Vagina (tissue), 2 donors: ENCODE measurements around the gene NXT1. TPM values are rescaled to one million over a fixed set of nuclear protein-coding genes. Genes with fewer than 3 reads are reported as not detected.

Experiments
- DNase-seq, 2 donors: peaks; one replicate each; pipeline ENCODE4 v3.0.0-alpha.2; 2017; ENCODE audit errors: extremely low spot score in 2 of 2
- H3K27ac ChIP-seq: fragments of 200-600 bp; sonication (generic); one replicate; pipeline ENCODE4 v1.5.1; 2019
- H3K27me3 ChIP-seq: fragments of 200-600 bp; sonication (generic); one replicate; pipeline ENCODE4 v1.5.1; 2019
- H3K36me3 ChIP-seq, 2 donors: fragments of 200-600 bp; sonication (generic); one replicate each; pipeline ENCODE4 v1.5.1; 2017 to 2019
- H3K4me1 ChIP-seq: fragments of 200-600 bp; sonication (generic); one replicate; pipeline ENCODE4 v1.5.1; 2019
- H3K4me3 ChIP-seq, 2 donors: fragments of 200-600 bp; sonication (generic); 1 replicate in 1 of 2; 2 replicates in 1 of 2; pipeline ENCODE4 v1.5.1; 2016 to 2019
- H3K9me3 ChIP-seq: fragments of 200-600 bp; sonication (generic); one replicate; pipeline ENCODE4 v1.5.1; 2019
- POLR2A ChIP-seq, 2 donors: fragments of 450-650 bp; IDR thresholded peaks; one replicate each; pipeline ENCODE4 v1.6.1; 2017; ENCODE audit warnings: antibody characterized with exemption in 2 of 2, mild to moderate bottlenecking in 2 of 2, moderate library complexity in 2 of 2
- POLR2AphosphoS5 ChIP-seq, 2 donors: sonication (generic); formaldehyde crosslinking; IDR thresholded peaks; one replicate each; pipeline ENCODE4 v1.9.0; 2017; ENCODE audit warnings: antibody characterized with exemption in 2 of 2, mild to moderate bottlenecking in 2 of 2, low read depth in 1 of 2; ENCODE audit not compliant: insufficient read depth in 1 of 2
- intact Hi-C: fragments of 100-400 bp; cut with DNase I; formaldehyde crosslinking; loops from one replicate; pipeline ENCODE4 v1.15.1; 2023
- total RNA-seq: library from RNA; depleted of rRNA; stranded (reverse); fragments of >200 nt; gene quantifications from one replicate; pipeline ENCODE4 v1.2.3, GENCODE V29; 2016
- TF ChIP-seq, protein P1 (sequence below), 3 experiments: fragments of 450-650 bp in 2 of 3; fragments of 200-600 bp in 1 of 3; sonication (generic) in 1 of 3; IDR thresholded peaks; one replicate each; pipeline ENCODE4 v1.5.1; 2017 to 2019; ENCODE audit warnings: antibody characterized with exemption in 3 of 3, mild to moderate bottlenecking in 2 of 3, moderate library complexity in 2 of 3

NXT1 gene
- total RNA-seq, 1 donor from 2014 or later = 40.0 TPM

GRCh38 chr20:23325107-23325506 lies 25.5 kb upstream of the NXT1 start:
- Histone ChIP-seq H3K36me3 (no peaks in the 10 kb centered on the region), H3K9me3 (no peaks in the 10 kb centered on the region), H3K27ac (no peak overlapping the region), H3K27me3 (no peaks in the 10 kb centered on the region), H3K4me3 (no peak overlapping the region), H3K4me1 (no peaks in the 10 kb centered on the region)
- TF ChIP-seq POLR2A (IDR thresholded peaks at IDR 0.05) = no peak
- no peak for TF ChIP-seq POLR2AphosphoS5 (IDR thresholded peaks at IDR 0.05; ENCODE audit: insufficient read depth in 1 of 2, low read depth in 1 of 2)
- TF ChIP-seq, protein P1, sequence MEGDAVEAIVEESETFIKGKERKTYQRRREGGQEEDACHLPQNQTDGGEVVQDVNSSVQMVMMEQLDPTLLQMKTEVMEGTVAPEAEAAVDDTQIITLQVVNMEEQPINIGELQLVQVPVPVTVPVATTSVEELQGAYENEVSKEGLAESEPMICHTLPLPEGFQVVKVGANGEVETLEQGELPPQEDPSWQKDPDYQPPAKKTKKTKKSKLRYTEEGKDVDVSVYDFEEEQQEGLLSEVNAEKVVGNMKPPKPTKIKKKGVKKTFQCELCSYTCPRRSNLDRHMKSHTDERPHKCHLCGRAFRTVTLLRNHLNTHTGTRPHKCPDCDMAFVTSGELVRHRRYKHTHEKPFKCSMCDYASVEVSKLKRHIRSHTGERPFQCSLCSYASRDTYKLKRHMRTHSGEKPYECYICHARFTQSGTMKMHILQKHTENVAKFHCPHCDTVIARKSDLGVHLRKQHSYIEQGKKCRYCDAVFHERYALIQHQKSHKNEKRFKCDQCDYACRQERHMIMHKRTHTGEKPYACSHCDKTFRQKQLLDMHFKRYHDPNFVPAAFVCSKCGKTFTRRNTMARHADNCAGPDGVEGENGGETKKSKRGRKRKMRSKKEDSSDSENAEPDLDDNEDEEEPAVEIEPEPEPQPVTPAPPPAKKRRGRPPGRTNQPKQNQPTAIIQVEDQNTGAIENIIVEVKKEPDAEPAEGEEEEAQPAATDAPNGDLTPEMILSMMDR (IDR thresholded peaks at IDR 0.05) = no peak
- DNase-seq = no peak
- intact Hi-C loops = no loop called here

GRCh38 chr20:23326774-23327173 lies 23.8 kb upstream of the NXT1 start:
- Histone ChIP-seq H3K4me1 (no peaks in the 10 kb centered on the region), H3K9me3 (no peaks in the 10 kb centered on the region), H3K4me3 (no peak overlapping the region), H3K27ac (no peak overlapping the region), H3K27me3 (no peaks in the 10 kb centered on the region), H3K36me3 (no peaks in the 10 kb centered on the region)
- intact Hi-C loops = no loop called here
- TF ChIP-seq POLR2AphosphoS5 (IDR thresholded peaks at IDR 0.05; ENCODE audit: insufficient read depth in 1 of 2, low read depth in 1 of 2) (no peak), POLR2A (IDR thresholded peaks at IDR 0.05) (no peak)
- TF ChIP-seq, protein P1 (IDR thresholded peaks at IDR 0.05) = no peak
- no peak for DNase-seq

GRCh38 chr20:23327617-23328333 lies 22.8 kb upstream of the NXT1 start:
- H3K4me1 ChIP-seq = no peaks in the 10 kb centered on the region
- H3K27me3 ChIP-seq = no peaks in the 10 kb centered on the region
- no peaks in the 10 kb centered on the region for H3K36me3 ChIP-seq
- no peak for DNase-seq
- H3K4me3 ChIP-seq = no peak overlapping the region
- intact Hi-C loops = no loop called here
- H3K9me3 ChIP-seq = no peaks in the 10 kb centered on the region
- no peak overlapping the region for H3K27ac ChIP-seq
- TF ChIP-seq, protein P1 (IDR thresholded peaks at IDR 0.05) = no peak
- TF ChIP-seq POLR2AphosphoS5 (IDR thresholded peaks at IDR 0.05; ENCODE audit: insufficient read depth in 1 of 2, low read depth in 1 of 2) (no peak), POLR2A (IDR thresholded peaks at IDR 0.05) (no peak)

DNA sequence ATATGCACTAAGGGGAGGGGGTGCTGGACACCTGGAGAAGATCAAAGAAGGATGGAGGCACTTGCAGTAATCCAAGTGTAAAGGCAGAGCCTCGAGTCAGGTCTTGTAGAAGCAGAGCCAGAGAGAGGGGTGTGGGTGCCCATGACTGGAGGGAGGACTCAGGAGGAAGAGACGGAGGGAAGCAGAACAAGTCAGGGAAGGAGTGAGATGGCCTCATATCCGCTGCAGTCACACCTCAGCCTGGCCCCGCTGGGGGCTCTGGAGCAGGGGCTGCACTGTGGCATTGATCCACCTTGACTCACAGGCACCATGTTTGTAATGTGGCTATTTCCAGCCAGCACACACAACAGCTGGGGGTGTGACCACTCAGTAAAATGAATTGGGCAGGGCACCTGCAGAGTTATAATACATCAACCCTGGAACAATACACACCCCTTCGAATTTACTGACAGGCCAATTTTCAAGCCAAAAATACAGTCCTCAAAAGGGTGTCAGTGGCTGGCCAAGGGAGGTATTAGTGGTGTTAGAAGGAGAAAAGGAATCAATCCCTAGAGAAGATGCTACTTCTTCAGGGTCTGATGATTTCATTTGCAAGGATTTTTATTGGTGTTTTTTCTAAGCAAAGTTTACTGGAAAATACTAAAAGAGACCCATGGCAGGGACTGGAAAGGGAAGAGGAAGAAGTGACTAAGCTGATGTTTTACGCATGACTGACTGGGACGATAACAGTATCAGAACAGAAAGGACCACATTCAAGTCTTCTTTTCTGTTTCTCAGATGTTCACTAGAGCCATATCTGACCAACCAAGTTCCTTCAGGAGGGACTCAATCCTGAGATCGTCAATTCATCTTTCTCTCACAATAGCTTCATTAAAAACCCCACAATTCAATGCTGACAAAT lies 18.9 kb upstream of the NXT1 start:
- no peak for DNase-seq
- Histone ChIP-seq H3K27me3 (no peaks in the 10 kb centered on the region), H3K4me1 (no peaks in the 10 kb centered on the region), H3K27ac (no peak overlapping the region), H3K36me3 (no peaks in the 10 kb centered on the region), H3K4me3 (no peak overlapping the region), H3K9me3 (no peaks in the 10 kb centered on the region)
- intact Hi-C loops = no loop called here
- TF ChIP-seq POLR2A (IDR thresholded peaks at IDR 0.05) = no peak
- no peak for TF ChIP-seq POLR2AphosphoS5 (IDR thresholded peaks at IDR 0.05; ENCODE audit: insufficient read depth in 1 of 2, low read depth in 1 of 2)
- TF ChIP-seq, protein P1 (IDR thresholded peaks at IDR 0.05) = no peak
